Activated naive CD8-positive, alpha-beta T cell treated with anti-CD3 and anti-CD28 coated beads for 36 hours (primary cell): ENCODE measurements around the gene CPLX3. TPM values are rescaled to one million over a fixed set of nuclear protein-coding genes. Genes with fewer than 3 reads are reported as not detected.

Experiments
- DNase-seq: peaks from one replicate; pipeline ENCODE4 v3.0.0; 2021
- H3K27ac Mint-ChIP-seq: one replicate; pipeline ENCODE4 v1.8.0; 2022; ENCODE audit warnings: mild to moderate bottlenecking, moderate library complexity, mixed read lengths
- H3K27me3 Mint-ChIP-seq: one replicate; pipeline ENCODE4 v1.8.0; 2022; ENCODE audit warnings: mild to moderate bottlenecking, mixed read lengths
- H3K36me3 Mint-ChIP-seq: one replicate; pipeline ENCODE4 v1.8.0; 2021; ENCODE audit warnings: mild to moderate bottlenecking, mixed read lengths
- H3K4me1 Mint-ChIP-seq: one replicate; pipeline ENCODE4 v1.8.0; 2021; ENCODE audit warnings: mixed read lengths
- H3K4me3 Mint-ChIP-seq: one replicate; pipeline ENCODE4 v1.8.0; 2022; ENCODE audit warnings: mild to moderate bottlenecking, moderate library complexity, mixed read lengths
- H3K9me3 Mint-ChIP-seq: one replicate; pipeline ENCODE4 v1.8.0; 2022; ENCODE audit warnings: mixed read lengths
- total RNA-seq, 2 experiments: library from RNA; stranded (reverse); gene quantifications; one replicate each; pipeline ENCODE4 v1.2.3, GENCODE V29; 2021

Gene CPLX3
- total RNA-seq, 2 experiments from 2014 or later, result 0.19 TPM; not detected in 1

GRCh38 chr15:74793135-74794028 is 33.0 kb upstream of the CPLX3 start:
- H3K9me3 Mint-ChIP-seq, result no peaks in the 10 kb centered on the region
- peaks cover 82% of the 10 kb centered on the region for H3K4me1 Mint-ChIP-seq
- H3K36me3 Mint-ChIP-seq, result peaks cover 42% of the 10 kb centered on the region
- DNase-seq, result peak; percentile 75
- H3K27me3 Mint-ChIP-seq, result no peaks in the 10 kb centered on the region
- peak overlapping the region; percentile 8 for H3K4me3 Mint-ChIP-seq
- H3K27ac Mint-ChIP-seq, result peak overlapping the region; percentile 89

GRCh38 chr15:74794248-74794969 is 32.0 kb upstream of the CPLX3 start:
- H3K36me3 Mint-ChIP-seq, result peaks cover 37% of the 10 kb centered on the region
- peaks cover 84% of the 10 kb centered on the region for H3K4me1 Mint-ChIP-seq
- no peaks in the 10 kb centered on the region for H3K27me3 Mint-ChIP-seq
- no peaks in the 10 kb centered on the region for H3K9me3 Mint-ChIP-seq
- peak overlapping the region; percentile 45 for H3K4me3 Mint-ChIP-seq
- DNase-seq, result no peak
- H3K27ac Mint-ChIP-seq, result peak overlapping the region; percentile 88

GRCh38 chr15:74794970-74795349 is 31.5 kb upstream of the CPLX3 start:
- no peak for DNase-seq
- peaks cover 36% of the 10 kb centered on the region for H3K36me3 Mint-ChIP-seq

DNA sequence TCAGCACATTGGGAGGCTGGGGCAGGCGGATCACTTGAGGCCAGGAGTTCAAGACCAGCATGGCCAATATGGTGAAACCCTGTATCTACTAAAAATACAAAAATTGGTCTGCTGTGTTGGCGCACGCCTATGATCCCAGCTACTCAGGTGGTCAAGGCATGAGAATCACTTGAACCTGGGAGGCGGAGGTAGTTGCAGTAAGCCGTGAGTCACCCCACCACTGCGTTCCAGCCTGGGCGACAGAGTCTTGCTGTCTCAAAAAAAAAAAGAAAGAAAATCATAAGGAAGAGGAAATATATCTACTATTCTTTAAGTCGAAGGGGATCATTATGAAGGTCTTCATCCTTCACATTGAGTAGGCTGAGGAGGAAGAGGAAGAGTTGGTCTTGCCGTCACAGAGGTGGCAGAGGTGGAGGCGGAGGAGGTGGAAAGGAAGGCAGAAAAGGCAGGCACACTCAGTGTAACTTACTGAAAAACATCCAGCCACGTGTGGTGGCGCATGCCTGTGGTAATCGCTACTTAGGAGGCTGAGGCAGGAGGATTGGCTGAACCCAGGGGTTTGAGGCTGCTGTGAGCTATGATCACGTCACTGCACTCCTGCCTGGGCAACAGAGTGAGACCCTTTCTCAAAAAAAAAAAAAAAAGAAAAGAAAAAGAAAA is 30.3 kb upstream of the CPLX3 start:
- Mint-ChIP-seq H3K9me3 (no peaks in the 10 kb centered on the region), H3K27me3 (no peaks in the 10 kb centered on the region), H3K36me3 (peaks cover 36% of the 10 kb centered on the region), H3K27ac (peak overlapping the region; percentile 91), H3K4me3 (peak overlapping the region; percentile 68), H3K4me1 (peaks cover 81% of the 10 kb centered on the region)
- no peak for DNase-seq

More at GRCh38 chr15:74794970-74795349, 31.5 kb upstream of the CPLX3 start:
- peak overlapping the region; percentile 45 for H3K4me3 Mint-ChIP-seq
- H3K27me3 Mint-ChIP-seq, result no peaks in the 10 kb centered on the region
- no peaks in the 10 kb centered on the region for H3K9me3 Mint-ChIP-seq
- H3K4me1 Mint-ChIP-seq, result peaks cover 84% of the 10 kb centered on the region
- H3K27ac Mint-ChIP-seq, result peak overlapping the region; percentile 88

DNA sequence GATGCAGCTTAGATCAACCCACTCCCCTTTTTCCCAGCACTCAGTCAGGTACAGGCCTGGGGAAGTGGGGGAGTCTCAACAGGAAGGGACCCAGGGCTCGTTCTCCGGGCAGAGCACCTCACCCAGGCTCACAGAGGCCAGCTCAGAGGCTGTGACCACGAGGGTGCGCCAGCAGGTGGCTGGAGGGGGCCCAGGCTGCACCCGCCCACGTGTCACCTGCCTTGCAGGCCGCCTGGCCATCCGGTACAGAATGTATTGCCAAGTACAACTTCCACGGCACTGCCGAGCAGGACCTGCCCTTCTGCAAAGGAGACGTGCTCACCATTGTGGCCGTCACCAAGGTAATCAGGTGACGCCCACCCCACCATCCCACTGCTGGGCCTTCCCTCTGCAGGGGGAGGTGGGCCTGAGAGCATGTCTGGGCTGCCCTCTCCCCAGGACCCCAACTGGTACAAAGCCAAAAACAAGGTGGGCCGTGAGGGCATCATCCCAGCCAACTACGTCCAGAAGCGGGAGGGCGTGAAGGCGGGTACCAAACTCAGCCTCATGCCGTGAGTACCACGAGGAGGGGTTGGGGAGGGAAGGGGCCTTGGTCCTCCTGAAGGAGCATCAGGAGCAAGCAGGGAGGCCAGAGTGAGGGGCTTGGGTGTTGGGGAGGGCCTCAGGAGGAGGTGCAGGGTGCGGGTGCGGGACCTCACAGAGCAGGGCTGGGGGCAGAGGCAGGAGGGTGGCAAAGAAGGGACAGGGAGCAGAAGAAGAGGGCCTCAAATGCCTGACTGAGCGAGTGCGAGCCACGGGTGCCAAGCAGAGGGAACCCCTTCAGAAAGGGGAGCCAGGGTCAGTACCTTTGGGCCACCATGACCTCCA is 27.8 kb upstream of the CPLX3 start:
- Mint-ChIP-seq H3K36me3 (peaks cover 32% of the 10 kb centered on the region), H3K27ac (peak overlapping the region; percentile 89), H3K4me3 (peak overlapping the region; percentile 22), H3K4me1 (peaks cover 56% of the 10 kb centered on the region), H3K27me3 (no peaks in the 10 kb centered on the region), H3K9me3 (no peaks in the 10 kb centered on the region)
- no peak for DNase-seq

- Mint-ChIP-seq H3K36me3 (peaks cover 38% of the 10 kb centered on the region), H3K4me1 (peaks cover 52% of the 10 kb centered on the region), H3K4me3 (no peak overlapping the region), H3K9me3 (no peaks in the 10 kb centered on the region), H3K27me3 (no peaks in the 10 kb centered on the region), H3K27ac (peak overlapping the region; percentile 89)
- DNase-seq, result no peak
Measured at GRCh38 chr15:74799255-74799855, 27.1 kb upstream of the CPLX3 start.

GRCh38 chr15:74799856-74800558 is 26.4 kb upstream of the CPLX3 start:
- Mint-ChIP-seq H3K27me3 (no peaks in the 10 kb centered on the region), H3K4me3 (peak overlapping the region; percentile 4), H3K9me3 (no peaks in the 10 kb centered on the region), H3K36me3 (peaks cover 40% of the 10 kb centered on the region), H3K27ac (peak overlapping the region; percentile 89), H3K4me1 (peaks cover 48% of the 10 kb centered on the region)
- peak; percentile 87 for DNase-seq

DNA sequence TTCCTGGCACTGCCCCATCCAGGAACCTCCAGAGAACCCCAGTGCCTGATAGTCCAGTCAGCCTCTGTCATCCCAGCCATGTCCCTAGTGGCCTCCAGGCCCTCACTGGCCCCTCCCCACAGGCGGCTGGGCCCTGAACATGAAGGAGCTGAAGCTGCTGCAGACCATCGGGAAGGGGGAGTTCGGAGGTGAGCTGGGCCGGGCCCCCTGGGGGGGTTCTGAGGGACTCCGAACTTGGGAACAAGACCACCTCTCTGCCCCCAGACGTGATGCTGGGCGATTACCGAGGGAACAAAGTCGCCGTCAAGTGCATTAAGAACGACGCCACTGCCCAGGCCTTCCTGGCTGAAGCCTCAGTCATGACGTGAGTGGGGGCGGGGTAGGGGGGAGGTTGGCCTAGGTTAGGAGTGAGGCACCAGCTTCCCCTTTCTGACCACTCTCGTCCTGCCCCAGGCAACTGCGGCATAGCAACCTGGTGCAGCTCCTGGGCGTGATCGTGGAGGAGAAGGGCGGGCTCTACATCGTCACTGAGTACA is 25.8 kb upstream of the CPLX3 start:
- DNase-seq, result no peak
- H3K4me3 Mint-ChIP-seq, result no peak overlapping the region
- H3K4me1 Mint-ChIP-seq, result peaks cover 42% of the 10 kb centered on the region
- no peaks in the 10 kb centered on the region for H3K9me3 Mint-ChIP-seq
- H3K27me3 Mint-ChIP-seq, result no peaks in the 10 kb centered on the region
- no peak overlapping the region for H3K27ac Mint-ChIP-seq
- H3K36me3 Mint-ChIP-seq, result peaks cover 43% of the 10 kb centered on the region

DNA sequence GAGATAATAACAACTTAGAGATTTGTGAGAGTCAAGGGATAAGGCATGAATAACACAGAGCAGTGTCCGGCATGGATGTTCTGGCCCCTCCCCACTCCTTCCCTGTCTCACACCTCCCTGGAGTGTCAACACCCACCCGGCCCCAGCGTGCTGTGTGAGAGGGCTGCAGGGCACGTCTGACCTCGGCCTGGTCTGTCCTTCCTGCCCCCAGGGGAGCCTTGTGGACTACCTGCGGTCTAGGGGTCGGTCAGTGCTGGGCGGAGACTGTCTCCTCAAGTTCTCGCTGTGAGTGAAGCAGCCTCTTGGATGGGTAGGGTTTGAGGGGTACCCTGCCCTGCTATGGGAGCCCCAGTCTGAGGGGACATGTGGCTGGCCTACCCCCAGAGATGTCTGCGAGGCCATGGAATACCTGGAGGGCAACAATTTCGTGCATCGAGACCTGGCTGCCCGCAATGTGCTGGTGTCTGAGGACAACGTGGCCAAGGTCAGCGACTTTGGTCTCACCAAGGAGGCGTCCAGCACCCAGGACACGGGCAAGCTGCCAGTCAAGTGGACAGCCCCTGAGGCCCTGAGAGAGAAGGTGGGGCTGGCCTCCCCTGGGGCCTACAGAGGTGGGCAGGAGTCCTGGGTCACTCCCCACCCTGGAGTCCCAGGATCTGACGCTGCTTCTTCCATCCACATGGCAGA is 25.0 kb upstream of the CPLX3 start:
- no peak overlapping the region for H3K4me3 Mint-ChIP-seq
- H3K36me3 Mint-ChIP-seq, result peaks cover 37% of the 10 kb centered on the region
- no peak for DNase-seq
- peaks cover 37% of the 10 kb centered on the region for H3K4me1 Mint-ChIP-seq
- H3K27me3 Mint-ChIP-seq, result no peaks in the 10 kb centered on the region
- peak overlapping the region; percentile 34 for H3K27ac Mint-ChIP-seq
- no peaks in the 10 kb centered on the region for H3K9me3 Mint-ChIP-seq

GRCh38 chr15:74802290-74802689 is 24.1 kb upstream of the CPLX3 start:
- DNase-seq, result no peak
- no peak overlapping the region for H3K4me3 Mint-ChIP-seq
- H3K4me1 Mint-ChIP-seq, result peaks cover 39% of the 10 kb centered on the region
- H3K27ac Mint-ChIP-seq, result no peak overlapping the region
- peaks cover 35% of the 10 kb centered on the region for H3K36me3 Mint-ChIP-seq
- H3K9me3 Mint-ChIP-seq, result no peaks in the 10 kb centered on the region
- H3K27me3 Mint-ChIP-seq, result no peaks in the 10 kb centered on the region

DNA sequence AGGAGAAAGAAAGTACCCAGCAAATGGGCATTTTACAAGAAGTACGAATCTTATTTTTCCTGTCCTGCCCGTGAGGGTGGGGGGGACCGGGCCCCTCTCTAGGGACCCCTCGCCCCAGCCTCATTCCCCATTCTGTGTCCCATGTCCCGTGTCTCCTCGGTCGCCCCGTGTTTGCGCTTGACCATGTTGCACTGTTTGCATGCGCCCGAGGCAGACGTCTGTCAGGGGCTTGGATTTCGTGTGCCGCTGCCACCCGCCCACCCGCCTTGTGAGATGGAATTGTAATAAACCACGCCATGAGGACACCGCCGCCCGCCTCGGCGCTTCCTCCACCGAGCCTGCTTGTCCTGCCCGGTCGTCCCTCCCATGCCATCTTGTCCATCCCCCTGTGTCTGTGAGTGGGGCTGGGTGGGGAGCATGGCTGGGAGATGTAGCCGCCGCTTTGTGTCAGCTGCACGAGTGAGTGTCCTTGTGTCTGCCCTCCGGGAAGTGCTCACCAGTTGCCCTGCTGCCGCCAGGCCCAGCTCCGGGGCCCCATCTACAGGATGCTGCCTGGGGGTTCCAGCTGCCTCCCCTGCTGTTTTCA is 23.5 kb upstream of the CPLX3 start:
- H3K4me1 Mint-ChIP-seq, result peaks cover 35% of the 10 kb centered on the region
- H3K4me3 Mint-ChIP-seq, result no peak overlapping the region
- no peaks in the 10 kb centered on the region for H3K27me3 Mint-ChIP-seq
- peak overlapping the region; percentile 45 for H3K27ac Mint-ChIP-seq
- no peaks in the 10 kb centered on the region for H3K9me3 Mint-ChIP-seq
- H3K36me3 Mint-ChIP-seq, result peaks cover 31% of the 10 kb centered on the region
- DNase-seq, result no peak

GRCh38 chr15:74804935-74805334 is 21.5 kb upstream of the CPLX3 start:
- Mint-ChIP-seq H3K27ac (peak overlapping the region; percentile 50), H3K36me3 (peaks cover 24% of the 10 kb centered on the region), H3K4me3 (no peak overlapping the region), H3K27me3 (no peaks in the 10 kb centered on the region), H3K9me3 (no peaks in the 10 kb centered on the region), H3K4me1 (peaks cover 23% of the 10 kb centered on the region)
- no peak for DNase-seq

DNA sequence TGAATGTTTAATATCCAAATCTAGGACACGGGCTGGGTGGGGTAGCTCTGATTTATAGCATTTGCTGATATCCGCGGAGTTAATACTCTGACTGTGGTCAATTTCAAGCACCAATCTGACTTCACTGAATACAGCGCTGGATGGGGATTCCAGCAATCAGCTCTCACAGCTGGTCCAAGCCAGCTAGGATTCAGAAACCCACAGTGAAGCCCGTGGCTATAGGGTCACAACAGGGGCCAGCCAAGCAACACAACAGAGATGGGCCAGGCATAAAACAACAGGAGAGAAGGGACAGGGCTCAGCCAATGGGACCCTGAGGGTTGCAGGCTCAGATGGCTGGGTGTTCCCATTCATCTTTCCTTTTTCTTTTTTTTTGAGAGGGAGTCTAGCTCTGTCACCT is 19.1 kb upstream of the CPLX3 start:
- no peak for DNase-seq
- Mint-ChIP-seq H3K4me1 (peaks cover 18% of the 10 kb centered on the region), H3K27me3 (no peaks in the 10 kb centered on the region), H3K4me3 (no peak overlapping the region), H3K36me3 (peaks cover 20% of the 10 kb centered on the region), H3K9me3 (no peaks in the 10 kb centered on the region), H3K27ac (peak overlapping the region; percentile 65)
